Stomach (tissue), 9 donors: ENCODE results near the gene RXFP4. TPM values are rescaled to one million over a fixed set of nuclear protein-coding genes. Genes with fewer than 3 reads are reported as not detected.

Source experiments
- DNase-seq, 2 donors: peaks; one replicate each; pipeline versions ENCODE4 v3.0.0 to v3.0.0-alpha.2; 2013 to 2019
- H3K27ac ChIP-seq, 5 donors: fragments of 200-600 bp in 4 of 5; sonication (generic) in 4 of 5; one replicate each; pipeline ENCODE4 v1.5.1; 2013 to 2019; ENCODE audit warnings: mild to moderate bottlenecking in 1 of 5, moderate library complexity in 1 of 5
- H3K27me3 ChIP-seq, 3 donors: fragments of 200-600 bp; sonication (generic); one replicate each; pipeline ENCODE4 v1.5.1; 2017 to 2019; ENCODE audit warnings: mixed run types in 1 of 3
- H3K36me3 ChIP-seq, 4 donors: fragments of 200-600 bp; sonication (generic); 1 replicate in 3 of 4; 2 replicates in 1 of 4; pipeline ENCODE4 v1.5.1; 2016 to 2019
- H3K4me1 ChIP-seq, 4 donors: fragments of 200-600 bp; sonication (generic); one replicate each; pipeline ENCODE4 v1.5.1; 2016 to 2019
- H3K4me3 ChIP-seq, 4 donors: fragments of 200-600 bp; sonication (generic) in 3 of 4; one replicate each; pipeline ENCODE4 v1.5.1; 2016 to 2019; ENCODE audit warnings: mild to moderate bottlenecking in 1 of 4
- H3K9me3 ChIP-seq, 4 donors: fragments of 200-600 bp; sonication (generic); one replicate each; pipeline ENCODE4 v1.5.1; 2016 to 2019
- EP300 ChIP-seq: sonication (generic); formaldehyde crosslinking; IDR thresholded peaks from one replicate; pipeline ENCODE4 v1.6.1; 2017; ENCODE audit warnings: antibody characterized with exemption
- POLR2A ChIP-seq, 4 donors: fragments of 450-650 bp; IDR thresholded peaks; one replicate each; pipeline ENCODE4 v1.6.1; 2016; ENCODE audit warnings: antibody characterized with exemption in 4 of 4, control low read depth in 2 of 4, mild to moderate bottlenecking in 1 of 4, moderate library complexity in 1 of 4
- POLR2AphosphoS5 ChIP-seq, 3 donors: sonication (generic); formaldehyde crosslinking; IDR thresholded peaks; one replicate each; pipeline ENCODE4 v1.6.1; 2016; ENCODE audit warnings: antibody characterized with exemption in 3 of 3
- WGBS, 5 donors: extraction: QIAGEN DNeasy Blood & Tissue Kit in 3 of 5; methylation state at CpG; one replicate each; pipeline versions ENCODE4 v1.1.5 to v1.1.7; 2013 to 2018; 5-methylcytosine and 5-hydroxymethylcytosine counted together
- intact Hi-C: fragments of 100-400 bp; cut with DNase I; formaldehyde crosslinking; loops from one replicate; pipeline ENCODE4 v1.15.1; 2023; ENCODE audit warnings: low total_unique reads
- polyA plus RNA-seq, 3 donors: library from polyadenylated mRNA; stranded (reverse); fragments of 200-250 nt; gene quantifications; one replicate each; pipeline ENCODE4 v1.2.3, GENCODE V29; 2013
- total RNA-seq, 5 donors: library from RNA; depleted of rRNA; stranded (reverse); fragments of >200 nt; gene quantifications; one replicate each; pipeline versions ENCODE4 v1.1.0 to v1.2.3, GENCODE V29; 2014 to 2016
- TF ChIP-seq, protein P1 (sequence below), 7 experiments: fragments of 450-650 bp in 4 of 7; fragments of 200-600 bp in 3 of 7; sonication (generic) in 3 of 7; IDR thresholded peaks; one replicate each; pipeline ENCODE4 v1.5.1; 2016 to 2019; ENCODE audit warnings: antibody characterized with exemption in 7 of 7, control low read depth in 2 of 7, mild to moderate bottlenecking in 1 of 7
- donor health status: healthy with polysubstance abuse.
- donor health status: Bipolar disorder and iron deficiency.
- donor health status: healthy.

RXFP4 gene
- total and polyA plus RNA-seq, 8 donors, result 50.4 TPM; not detected in 7

DNA sequence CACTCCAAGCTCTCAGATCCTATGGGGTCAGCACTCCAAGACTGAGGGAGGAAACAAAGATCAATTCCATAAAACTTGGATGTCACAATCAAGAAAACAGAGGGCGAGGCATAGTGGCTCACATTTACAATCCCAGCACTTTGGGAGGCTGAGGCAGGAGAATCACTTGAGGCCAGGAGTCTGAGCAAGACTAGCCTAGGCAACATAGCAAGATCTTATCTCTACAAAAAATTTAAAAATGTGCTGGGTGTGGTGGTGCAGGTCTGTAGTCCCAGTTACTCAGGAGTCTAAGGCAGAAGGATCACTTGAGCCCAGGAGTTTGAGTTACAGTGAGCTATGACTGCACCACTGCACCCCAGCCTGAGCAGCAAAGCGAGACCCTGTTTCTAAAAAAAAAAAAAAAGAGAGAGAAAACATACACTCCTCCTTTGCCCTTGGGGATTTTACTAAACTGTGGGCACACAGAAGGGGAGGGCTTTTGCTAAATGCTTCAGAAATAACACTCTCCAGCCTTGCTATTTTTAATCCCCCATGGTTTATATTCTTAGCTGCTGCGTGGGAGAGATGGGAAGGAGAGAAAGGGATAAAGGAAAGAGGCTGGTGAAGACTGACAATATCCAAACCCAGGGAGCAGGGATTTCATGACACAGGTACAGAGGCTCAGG, 18.8 kb downstream of the RXFP4 start:
- Histone ChIP-seq H3K4me1 (peaks cover 11 to 43% (median 21%) of the 10 kb centered on the region in 4 donors), H3K27ac (peak overlapping the region in 4 of 5 donors; percentile 36 to 83 (median 68)), H3K27me3 (no peaks in the 10 kb centered on the region), H3K36me3 (peaks cover 84 to 100% (median 100%) of the 10 kb centered on the region in 4 donors), H3K4me3 (no peak overlapping the region), H3K9me3 (no peaks in the 10 kb centered on the region)
- intact Hi-C loops, result no loop called here
- WGBS, 5 donors, result 68 to 94% (median 83%) methylated on average over 3 of the region's 3 CpGs
- no peak for TF ChIP-seq EP300
- TF ChIP-seq, protein P1, sequence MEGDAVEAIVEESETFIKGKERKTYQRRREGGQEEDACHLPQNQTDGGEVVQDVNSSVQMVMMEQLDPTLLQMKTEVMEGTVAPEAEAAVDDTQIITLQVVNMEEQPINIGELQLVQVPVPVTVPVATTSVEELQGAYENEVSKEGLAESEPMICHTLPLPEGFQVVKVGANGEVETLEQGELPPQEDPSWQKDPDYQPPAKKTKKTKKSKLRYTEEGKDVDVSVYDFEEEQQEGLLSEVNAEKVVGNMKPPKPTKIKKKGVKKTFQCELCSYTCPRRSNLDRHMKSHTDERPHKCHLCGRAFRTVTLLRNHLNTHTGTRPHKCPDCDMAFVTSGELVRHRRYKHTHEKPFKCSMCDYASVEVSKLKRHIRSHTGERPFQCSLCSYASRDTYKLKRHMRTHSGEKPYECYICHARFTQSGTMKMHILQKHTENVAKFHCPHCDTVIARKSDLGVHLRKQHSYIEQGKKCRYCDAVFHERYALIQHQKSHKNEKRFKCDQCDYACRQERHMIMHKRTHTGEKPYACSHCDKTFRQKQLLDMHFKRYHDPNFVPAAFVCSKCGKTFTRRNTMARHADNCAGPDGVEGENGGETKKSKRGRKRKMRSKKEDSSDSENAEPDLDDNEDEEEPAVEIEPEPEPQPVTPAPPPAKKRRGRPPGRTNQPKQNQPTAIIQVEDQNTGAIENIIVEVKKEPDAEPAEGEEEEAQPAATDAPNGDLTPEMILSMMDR (IDR thresholded peaks at IDR 0.05), result no peak
- TF ChIP-seq POLR2AphosphoS5 (IDR thresholded peaks at IDR 0.05), result no peak
- no peak for TF ChIP-seq POLR2A (IDR thresholded peaks at IDR 0.05)
- no peak for DNase-seq

DNA sequence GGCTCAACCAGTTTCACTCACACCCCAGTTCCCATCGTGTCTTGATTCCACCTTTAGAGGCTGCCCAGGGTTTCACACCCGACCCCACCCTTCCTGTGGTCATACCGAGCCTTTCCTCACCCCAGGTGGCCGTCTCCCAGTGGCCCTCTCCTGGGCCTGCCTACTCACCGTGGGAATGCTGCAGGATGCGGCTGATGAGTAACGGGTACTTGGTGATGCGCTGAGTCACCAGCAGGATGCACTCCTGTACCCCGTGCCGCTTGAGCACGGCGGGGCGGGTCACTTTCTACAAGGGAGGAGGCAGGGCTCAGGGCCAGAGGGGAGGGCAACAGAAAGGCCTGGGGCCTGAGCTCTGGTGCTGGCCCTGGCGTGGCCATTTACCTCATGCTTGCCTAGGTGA, 20.5 kb downstream of the RXFP4 start:
- WGBS, 5 donors, result 36 to 54% (median 48%) methylated on average over 8 to 14 of the region's 14 CpGs
- H3K4me3 ChIP-seq, result no peak overlapping the region
- intact Hi-C loops, result no loop called here
- no peak for TF ChIP-seq POLR2A (IDR thresholded peaks at IDR 0.05)
- peak; percentile 22 to 76 (median 51) for TF ChIP-seq POLR2AphosphoS5 (IDR thresholded peaks at IDR 0.05)
- peak overlapping the region in 4 of 5 donors; percentile 61 to 83 (median 70) for H3K27ac ChIP-seq
- DNase-seq, result peak in 1 of 2 donors; percentile 49
- no peaks in the 10 kb centered on the region for H3K9me3 ChIP-seq
- no peaks in the 10 kb centered on the region for H3K27me3 ChIP-seq
- peaks cover 86 to 100% (median 100%) of the 10 kb centered on the region in 4 donors for H3K36me3 ChIP-seq
- H3K4me1 ChIP-seq, result peaks cover 12 to 60% (median 27%) of the 10 kb centered on the region in 4 donors

DNA sequence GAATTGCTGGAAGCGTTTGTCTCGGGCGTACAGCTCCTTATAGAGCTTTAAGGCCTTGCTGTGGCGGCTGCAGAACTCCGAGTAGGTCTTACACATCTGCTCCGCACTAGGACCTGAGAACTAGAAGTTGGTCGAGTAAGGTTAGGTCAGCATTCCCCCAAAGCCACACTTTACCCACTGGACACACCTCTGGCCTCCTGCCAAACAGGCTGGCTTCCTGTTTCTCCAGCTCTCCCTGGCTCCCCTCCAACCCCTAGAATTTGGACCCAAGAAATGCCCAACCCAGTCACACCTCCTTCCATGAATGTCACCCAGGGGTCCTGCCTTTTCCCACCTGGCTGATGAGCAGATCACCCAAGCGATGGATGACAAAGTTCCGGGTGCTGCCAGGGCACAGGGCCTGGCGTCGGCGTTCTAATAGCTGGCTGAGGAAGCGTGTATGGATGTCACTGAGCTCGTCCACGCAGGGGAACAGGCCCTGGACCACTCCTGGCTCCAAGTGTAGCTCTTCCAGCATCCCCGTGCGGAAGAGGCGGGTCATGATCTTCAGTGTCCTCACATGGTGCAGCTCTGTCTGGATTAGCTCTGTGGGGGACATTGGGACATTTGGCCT, 21.3 kb downstream of the RXFP4 start:
- peaks cover 82 to 99% (median 98%) of the 10 kb centered on the region in 4 donors for H3K36me3 ChIP-seq
- no peaks in the 10 kb centered on the region for H3K9me3 ChIP-seq
- TF ChIP-seq POLR2A (IDR thresholded peaks at IDR 0.05), result no peak
- no peak for TF ChIP-seq EP300
- TF ChIP-seq POLR2AphosphoS5 (IDR thresholded peaks at IDR 0.05), result no peak
- TF ChIP-seq, protein P1 (IDR thresholded peaks at IDR 0.05), result no peak
- peak overlapping the region in 4 of 5 donors; percentile 61 to 83 (median 70) for H3K27ac ChIP-seq
- no peak overlapping the region for H3K4me3 ChIP-seq
- intact Hi-C loops, result no loop called here
- WGBS, 5 donors, result 64 to 75% (median 70%) methylated on average over 17 to 18 of the region's 18 CpGs
- peaks cover 20 to 68% (median 35%) of the 10 kb centered on the region in 4 donors for H3K4me1 ChIP-seq
- DNase-seq, result peak in 1 of 2 donors; percentile 62
- H3K27me3 ChIP-seq, result no peaks in the 10 kb centered on the region

DNA sequence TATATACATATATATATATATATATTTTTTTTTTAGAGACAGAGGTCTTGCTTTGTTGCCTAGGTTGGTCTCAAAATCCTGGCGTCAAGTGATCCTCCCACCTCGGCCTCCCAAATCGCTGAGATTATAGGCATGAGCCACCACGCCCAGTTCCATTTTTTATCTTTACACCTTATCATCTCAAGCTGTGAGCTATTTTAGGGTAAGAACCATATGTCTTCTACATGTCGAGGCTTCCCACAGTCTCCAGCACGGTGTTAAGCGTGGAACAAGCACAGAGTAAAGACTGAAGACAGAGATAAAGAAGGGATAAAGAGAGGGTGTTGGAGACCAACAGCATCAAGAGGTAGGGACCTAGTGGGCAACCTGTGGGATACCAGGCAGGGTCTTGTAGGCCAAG, 22.8 kb downstream of the RXFP4 start:
- no peak overlapping the region for H3K4me3 ChIP-seq
- H3K27ac ChIP-seq, result no peak overlapping the region
- intact Hi-C loops, result no loop called here
- no peak for DNase-seq
- H3K27me3 ChIP-seq, result no peaks in the 10 kb centered on the region
- WGBS, 5 donors, result 54 to 78% (median 72%) methylated on average over 7 of the region's 7 CpGs
- TF ChIP-seq, protein P1 (IDR thresholded peaks at IDR 0.05), result no peak
- TF ChIP-seq EP300 (no peak), POLR2A (IDR thresholded peaks at IDR 0.05) (no peak), POLR2AphosphoS5 (IDR thresholded peaks at IDR 0.05) (no peak)
- H3K4me1 ChIP-seq, result peaks cover 35 to 83% (median 50%) of the 10 kb centered on the region in 4 donors
- H3K9me3 ChIP-seq, result no peaks in the 10 kb centered on the region
- peaks cover 74 to 99% (median 95%) of the 10 kb centered on the region in 4 donors for H3K36me3 ChIP-seq
